KOPT-K1 (cell line): ENCODE data around the gene JARID2.

Source experiments
- H3K27ac ChIP-seq: fragments of 200-600 bp; sonication (generic); 2 replicates; pipeline ENCODE4 v1.5.1; 2016; ENCODE audit warnings: antibody characterized with exemption, mild to moderate bottlenecking, low read depth, low read length; ENCODE audit not compliant: poor library complexity, severe bottlenecking
- H3K36me3 ChIP-seq: fragments of 200-600 bp; sonication (generic); 2 replicates; pipeline ENCODE4 v1.5.1; 2017; ENCODE audit warnings: antibody characterized with exemption, mild to moderate bottlenecking, low read length, moderate library complexity; ENCODE audit not compliant: insufficient read depth
- H3K9me3 ChIP-seq: fragments of 200-600 bp; sonication (generic); 2 replicates; pipeline ENCODE4 v1.5.1; 2017; ENCODE audit warnings: antibody characterized with exemption, low read length, mild to moderate bottlenecking; ENCODE audit not compliant: insufficient read depth, poor library complexity, severe bottlenecking

The JARID2 gene

GRCh38 chr6:15453186-15453585 is 207.3 kb downstream of the JARID2 start:
- H3K27ac ChIP-seq = no peak overlapping the region
- H3K9me3 ChIP-seq = no peaks in the 10 kb centered on the region
- peaks cover 47% of the 10 kb centered on the region for H3K36me3 ChIP-seq

- no peaks in the 10 kb centered on the region for H3K9me3 ChIP-seq
- H3K27ac ChIP-seq = no peak overlapping the region
- H3K36me3 ChIP-seq = peaks cover 48% of the 10 kb centered on the region
Observed at GRCh38 chr6:15453622-15454021, 207.8 kb downstream of the JARID2 start.

DNA sequence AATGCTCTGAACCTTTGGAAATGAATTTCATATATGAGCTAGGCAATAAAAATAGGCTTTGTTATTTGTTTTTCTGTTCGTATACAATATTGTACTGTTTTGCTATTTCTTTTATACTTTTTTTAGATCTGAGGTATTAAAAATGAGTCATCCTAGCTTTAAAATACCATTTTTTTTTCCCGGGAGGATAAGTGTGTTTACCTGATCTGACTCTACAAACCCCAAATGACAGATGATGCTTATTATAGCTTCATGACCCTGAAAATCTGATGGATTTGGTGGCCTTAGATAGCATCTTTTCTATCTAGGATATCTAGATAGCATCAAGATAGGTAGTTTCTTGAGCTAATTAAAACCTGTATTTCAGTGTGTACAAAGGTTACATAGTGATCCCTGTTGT is 210.6 kb downstream of the JARID2 start:
- Histone ChIP-seq H3K36me3 (peaks cover 62% of the 10 kb centered on the region), H3K9me3 (no peaks in the 10 kb centered on the region), H3K27ac (no peak overlapping the region)

DNA sequence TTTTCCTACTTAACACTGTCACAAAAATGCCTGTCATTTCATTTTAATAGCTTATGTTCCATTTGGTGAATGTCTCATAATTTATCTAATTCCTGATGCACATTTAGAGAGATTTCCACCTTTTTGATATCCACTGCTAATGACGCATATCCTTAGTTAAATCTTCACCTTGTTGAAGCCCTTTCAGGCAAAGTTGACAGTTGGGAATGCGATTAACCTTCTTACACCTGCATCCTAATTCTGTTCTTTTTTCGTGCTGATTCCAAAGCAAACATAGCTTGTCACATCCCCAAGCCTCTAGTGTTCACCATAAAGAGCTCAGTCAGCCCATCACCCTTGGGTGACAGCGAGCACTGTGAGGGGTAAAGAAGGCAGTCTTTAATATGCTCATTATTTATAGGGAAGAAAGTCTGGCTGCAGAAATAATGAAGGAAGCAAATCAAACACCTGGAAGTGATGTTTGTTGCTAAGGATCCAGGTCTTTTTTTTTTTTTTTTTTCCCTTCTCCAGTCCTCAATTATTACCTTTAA is 211.3 kb downstream of the JARID2 start:
- Histone ChIP-seq H3K27ac (no peak overlapping the region), H3K9me3 (no peaks in the 10 kb centered on the region), H3K36me3 (peaks cover 64% of the 10 kb centered on the region)

DNA sequence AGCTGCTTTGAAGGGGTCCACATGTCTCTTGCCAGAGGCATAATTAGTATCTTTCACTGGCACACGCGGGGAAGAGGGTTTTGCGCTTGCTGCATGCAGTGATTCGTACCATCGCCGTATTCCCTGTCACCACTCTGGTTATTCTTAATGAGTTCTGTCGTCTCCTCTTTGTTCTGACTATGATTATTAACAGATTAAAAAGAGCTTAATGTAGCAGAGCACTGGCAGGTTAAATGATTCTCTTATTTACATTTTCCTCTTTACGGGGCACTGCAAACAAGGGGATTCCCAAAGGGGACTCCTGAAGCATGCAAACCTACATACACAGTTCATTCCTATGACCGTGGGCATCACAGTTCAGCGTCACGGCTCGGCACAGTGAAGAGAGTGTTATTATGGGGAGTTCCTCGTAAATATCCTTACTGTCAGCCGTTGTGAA is 212.2 kb downstream of the JARID2 start:
- peaks cover 62% of the 10 kb centered on the region for H3K36me3 ChIP-seq
- H3K9me3 ChIP-seq = no peaks in the 10 kb centered on the region
- no peak overlapping the region for H3K27ac ChIP-seq

- Histone ChIP-seq H3K9me3 (no peaks in the 10 kb centered on the region), H3K36me3 (peaks cover 40% of the 10 kb centered on the region), H3K27ac (no peak overlapping the region)
Observed at GRCh38 chr6:15460110-15460727, 214.3 kb downstream of the JARID2 start.

- no peaks in the 10 kb centered on the region for H3K9me3 ChIP-seq
- peaks cover 39% of the 10 kb centered on the region for H3K36me3 ChIP-seq
- no peak overlapping the region for H3K27ac ChIP-seq
Observed at GRCh38 chr6:15461127-15461944, 215.5 kb downstream of the JARID2 start.

GRCh38 chr6:15462256-15462655 is 216.4 kb downstream of the JARID2 start:
- no peak overlapping the region for H3K27ac ChIP-seq
- no peaks in the 10 kb centered on the region for H3K9me3 ChIP-seq
- peaks cover 34% of the 10 kb centered on the region for H3K36me3 ChIP-seq

DNA sequence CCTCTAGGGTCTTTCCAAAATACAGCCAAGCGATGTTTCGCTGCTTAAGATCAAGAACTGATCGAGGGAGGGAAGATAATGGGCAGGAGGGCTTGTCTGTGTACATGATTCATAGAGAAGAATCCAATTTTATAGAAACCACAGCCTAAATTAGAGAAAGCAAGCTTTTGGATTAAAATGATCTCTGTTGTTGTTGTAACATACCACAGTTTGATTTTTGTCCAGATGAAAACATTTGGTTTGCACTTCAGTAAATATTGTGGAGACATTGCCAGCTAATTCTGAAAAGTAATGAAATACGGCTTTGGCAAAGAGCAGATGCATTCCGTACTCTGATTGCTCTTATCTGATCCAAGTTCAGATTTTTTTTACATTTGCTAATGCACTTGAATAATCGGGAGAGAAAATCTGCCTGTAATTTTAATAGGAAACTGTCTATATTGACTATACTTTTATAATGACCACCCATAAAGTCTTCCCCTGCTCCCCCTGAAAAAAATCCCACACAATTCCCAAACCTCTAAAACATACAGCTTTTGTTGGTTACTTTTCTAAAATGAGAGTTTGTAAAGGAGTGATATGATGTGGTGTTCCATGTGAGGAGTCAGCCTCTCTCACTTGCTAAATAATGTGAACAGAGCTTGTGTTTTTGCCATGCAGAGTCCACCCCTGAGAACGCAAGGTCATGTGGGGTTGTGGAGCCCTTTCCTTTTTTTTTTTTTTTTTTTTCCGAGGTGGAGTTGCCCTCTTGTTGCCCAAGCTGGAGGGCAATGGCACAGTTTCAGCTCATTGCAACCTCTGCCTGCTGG is 217.1 kb downstream of the JARID2 start:
- H3K36me3 ChIP-seq = peaks cover 30% of the 10 kb centered on the region
- H3K9me3 ChIP-seq = no peaks in the 10 kb centered on the region
- no peak overlapping the region for H3K27ac ChIP-seq

- Histone ChIP-seq H3K36me3 (peaks cover 36% of the 10 kb centered on the region), H3K27ac (no peak overlapping the region), H3K9me3 (no peaks in the 10 kb centered on the region)
Observed at GRCh38 chr6:15464211-15464725, 218.4 kb downstream of the JARID2 start.

DNA sequence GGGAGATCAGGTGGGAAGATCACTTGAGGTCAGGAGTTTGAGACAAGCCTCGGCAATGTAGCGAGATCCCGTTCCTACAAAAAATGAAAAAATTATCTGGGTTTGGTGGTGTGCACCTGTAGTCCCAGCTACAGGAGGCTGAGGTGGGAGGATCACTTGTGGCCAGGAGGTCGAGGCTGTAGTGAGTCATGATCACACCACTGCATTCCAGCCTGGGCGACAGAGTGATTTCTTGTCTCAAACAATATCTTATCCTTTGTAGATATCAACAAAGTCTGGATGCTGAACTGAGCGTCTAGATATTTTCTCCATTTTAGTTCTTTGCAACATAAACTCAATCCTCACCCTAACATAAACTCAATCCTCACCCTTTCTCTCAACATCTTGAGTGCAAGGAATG is 219.3 kb downstream of the JARID2 start:
- no peak overlapping the region for H3K27ac ChIP-seq

GRCh38 chr6:15470746-15471145 is 224.9 kb downstream of the JARID2 start:
- Histone ChIP-seq H3K27ac (no peak overlapping the region), H3K36me3 (peaks cover 74% of the 10 kb centered on the region), H3K9me3 (no peaks in the 10 kb centered on the region)

More for the DNA sequence above, 219.3 kb downstream of the JARID2 start:
- Histone ChIP-seq H3K9me3 (no peaks in the 10 kb centered on the region), H3K36me3 (peaks cover 40% of the 10 kb centered on the region)

DNA sequence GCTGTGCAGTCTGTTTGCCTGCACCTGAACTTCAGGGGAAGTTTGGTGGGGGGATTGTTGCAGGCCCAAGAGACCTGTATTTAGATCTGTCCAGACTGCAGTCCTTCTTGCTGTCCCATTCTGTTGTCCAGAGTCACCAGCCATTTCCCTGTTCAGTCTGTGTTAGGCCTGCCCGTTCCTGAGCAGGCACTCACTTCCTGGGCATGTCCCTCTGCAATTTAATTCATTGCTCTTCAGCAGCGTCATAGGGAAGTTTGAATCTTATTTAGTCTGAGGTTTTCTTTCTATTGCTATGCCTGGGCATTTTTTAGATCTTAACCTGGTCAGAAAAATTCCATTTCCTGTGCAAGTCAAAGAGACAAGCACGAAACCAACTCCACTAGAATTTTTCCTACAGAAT is 226.8 kb downstream of the JARID2 start:
- Histone ChIP-seq H3K9me3 (no peaks in the 10 kb centered on the region), H3K27ac (no peak overlapping the region), H3K36me3 (peaks cover 90% of the 10 kb centered on the region)

DNA sequence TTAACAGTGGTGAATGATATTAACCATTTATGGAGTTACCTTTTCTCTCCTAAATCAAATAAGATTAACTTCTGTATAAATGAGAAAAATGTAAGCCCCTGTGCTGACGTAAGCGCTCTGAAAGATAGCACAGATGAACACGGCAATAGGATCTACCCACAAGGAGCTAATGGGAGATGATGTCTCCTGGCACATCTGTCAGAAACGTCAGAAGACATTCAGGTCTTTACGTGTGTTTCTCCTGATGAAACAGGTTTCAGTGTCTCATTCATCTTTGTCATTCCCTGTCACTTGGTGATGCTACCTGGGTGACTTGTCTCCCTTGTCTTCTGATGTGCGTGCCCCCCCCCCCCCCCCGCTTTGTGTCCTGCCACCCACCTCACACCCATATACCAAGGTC is 227.3 kb downstream of the JARID2 start:
- peaks cover 88% of the 10 kb centered on the region for H3K36me3 ChIP-seq
- H3K9me3 ChIP-seq = no peaks in the 10 kb centered on the region
- H3K27ac ChIP-seq = no peak overlapping the region

- Histone ChIP-seq H3K9me3 (no peaks in the 10 kb centered on the region), H3K36me3 (peaks cover 82% of the 10 kb centered on the region), H3K27ac (no peak overlapping the region)
Observed at GRCh38 chr6:15473741-15474161, 227.9 kb downstream of the JARID2 start.
